CD14-positive monocyte (primary cell): ENCODE measurements around the gene SART3. TPM values are rescaled to one million over a fixed set of nuclear protein-coding genes. Genes with fewer than 3 reads are reported as not detected.

Experiments used
- DNase-seq, 3 donors: peaks; one replicate each; pipeline ENCODE4 v3.0.0-alpha.2; 2011 to 2022
- H2AFZ ChIP-seq: 2 replicates; pipeline ENCODE4 v1.6.0; 2012; ENCODE audit warnings: mild to moderate bottlenecking, low read depth, low read length, inconsistent platforms; ENCODE audit not compliant: insufficient read depth, poor library complexity, severe bottlenecking
- H3K27ac ChIP-seq, 2 donors: 1 replicate in 1 of 2; 2 replicates in 1 of 2; pipeline ENCODE4 v1.5.1; 2012 to 2013; ENCODE audit warnings: low read length in 2 of 2, control low read depth in 1 of 2, inconsistent platforms in 1 of 2, low read depth in 1 of 2, mild to moderate bottlenecking in 1 of 2
- H3K27me3 ChIP-seq, 2 donors: one replicate each; pipeline versions ENCODE4 v1.6.0 to v1.6.1; 2011 to 2013; ENCODE audit warnings: low read length in 2 of 2; ENCODE audit not compliant: control insufficient read depth in 2 of 2, insufficient read depth in 2 of 2
- H3K36me3 ChIP-seq, 2 donors: replicated peaks in 1 of 2; 1 replicate in 1 of 2; 2 replicates in 1 of 2; pipeline versions ENCODE4 v1.5.1 to v1.6.1; 2012 to 2013; ENCODE audit warnings: low read length in 2 of 2, control low read depth in 1 of 2, inconsistent platforms in 1 of 2, mild to moderate bottlenecking in 1 of 2; ENCODE audit not compliant: insufficient read depth in 2 of 2, control insufficient read depth in 1 of 2
- H3K4me1 ChIP-seq, 2 donors: 1 replicate in 1 of 2; 2 replicates in 1 of 2; pipeline versions ENCODE4 v1.5.1 to v1.6.1; 2012 to 2013; ENCODE audit warnings: low read length in 2 of 2, control low read depth in 1 of 2, inconsistent platforms in 1 of 2, mild to moderate bottlenecking in 1 of 2, moderate library complexity in 1 of 2; ENCODE audit not compliant: insufficient read depth in 2 of 2, control insufficient read depth in 1 of 2
- H3K4me2 ChIP-seq: replicated peaks from 2 replicates; pipeline ENCODE3; 2012; ENCODE audit warnings: low read length, moderate library complexity, mild to moderate bottlenecking; ENCODE audit not compliant: poor library complexity, severe bottlenecking; ENCODE audit errors: extremely low read depth
- H3K4me3 ChIP-seq, 3 experiments: fragments of 200-600 bp in 1 of 3; sonication (generic) in 1 of 3; replicated peaks in 1 of 3; 1 replicate in 2 of 3; 2 replicates in 1 of 3; pipeline ENCODE4 v1.5.1; 2011 to 2013; ENCODE audit warnings: low read length in 3 of 3, mild to moderate bottlenecking in 3 of 3, control low read depth in 2 of 3, low read depth in 2 of 3, inconsistent platforms in 1 of 3, moderate library complexity in 1 of 3
- H3K79me2 ChIP-seq: 2 replicates; pipeline ENCODE4 v1.6.0; 2012; ENCODE audit warnings: mild to moderate bottlenecking, control low read depth, inconsistent platforms, low read length, moderate library complexity; ENCODE audit not compliant: insufficient read depth
- H3K9ac ChIP-seq: 2 replicates; pipeline ENCODE4 v1.6.0; 2017; ENCODE audit warnings: low read length, mild to moderate bottlenecking; ENCODE audit not compliant: insufficient read depth, poor library complexity, severe bottlenecking
- H3K9me3 ChIP-seq, 2 donors: replicated peaks in 1 of 2; 1 replicate in 1 of 2; 2 replicates in 1 of 2; pipeline versions ENCODE4 v1.5.1 to v1.6.1; 2012 to 2013; ENCODE audit warnings: low read length in 2 of 2, control low read depth in 1 of 2; ENCODE audit not compliant: control insufficient read depth in 1 of 2, insufficient read depth in 1 of 2
- H4K20me1 ChIP-seq: 2 replicates; pipeline ENCODE4 v1.6.0; 2012; ENCODE audit warnings: mild to moderate bottlenecking, low read length, control low read depth, moderate library complexity; ENCODE audit not compliant: insufficient read depth
- H3K27ac Mint-ChIP-seq, 7 donors: one replicate each; pipeline ENCODE4 v1.8.0; 2020; ENCODE audit warnings: mild to moderate bottlenecking in 7 of 7, mixed read lengths in 7 of 7, moderate library complexity in 6 of 7, inconsistent platforms in 2 of 7
- H3K27me3 Mint-ChIP-seq, 3 donors: one replicate each; pipeline ENCODE4 v1.8.0; 2021 to 2022; ENCODE audit warnings: low read depth in 3 of 3, mild to moderate bottlenecking in 3 of 3, mixed read lengths in 3 of 3, moderate library complexity in 3 of 3, inconsistent platforms in 1 of 3
- H3K36me3 Mint-ChIP-seq, 2 donors: one replicate each; pipeline ENCODE4 v1.8.0; 2020; ENCODE audit warnings: mixed read lengths in 2 of 2, inconsistent platforms in 1 of 2, mild to moderate bottlenecking in 1 of 2
- H3K4me1 Mint-ChIP-seq: one replicate; pipeline ENCODE4 v1.8.0; 2020; ENCODE audit warnings: mild to moderate bottlenecking, mixed read lengths
- H3K4me3 Mint-ChIP-seq, 2 donors: one replicate each; pipeline ENCODE4 v1.8.0; 2020; ENCODE audit warnings: mild to moderate bottlenecking in 2 of 2, mixed read lengths in 2 of 2, moderate library complexity in 1 of 2
- H3K9me3 Mint-ChIP-seq, 7 donors: one replicate each; pipeline ENCODE4 v1.8.0; 2020 to 2022; ENCODE audit warnings: mixed read lengths in 7 of 7, mild to moderate bottlenecking in 6 of 7, moderate library complexity in 6 of 7, inconsistent platforms in 2 of 7
- WGBS: methylation state at CpG from one replicate; pipeline ENCODE4 v1.1.5; 2013; ENCODE audit warnings: missing lambda C conversion rate; ENCODE audit not compliant: insufficient coverage; 5-methylcytosine and 5-hydroxymethylcytosine counted together
- intact Hi-C, 2 donors: fragments of 100-400 bp; cut with micrococcal nuclease; formaldehyde crosslinking; loops; one replicate each; pipeline versions ENCODE4 v1.15.0 to v1.15.1; 2023
- polyA plus RNA-seq, 3 donors: library from polyadenylated mRNA; depleted of rRNA in 1 of 3; unstranded in 2 of 3; stranded (reverse) in 1 of 3; fragments of 300-500 nt in 2 of 3; fragments of >200 nt in 1 of 3; fragmentation: Illumina TruSeq in 2 of 3; gene quantifications; 1 replicate in 2 of 3; 2 replicates in 1 of 3; pipeline ENCODE4 v1.2.3, GENCODE V29; 2012 to 2021
- TF ChIP-seq, protein P1 (sequence below): fragments of 200-600 bp; IDR thresholded peaks from one replicate; pipeline ENCODE4 v1.8.0; 2022; ENCODE audit warnings: antibody characterized with exemption, mild to moderate bottlenecking

SART3 gene
- polyA plus RNA-seq, 3 donors, result 10.3 to 20.9 (median 20.6) TPM

DNA sequence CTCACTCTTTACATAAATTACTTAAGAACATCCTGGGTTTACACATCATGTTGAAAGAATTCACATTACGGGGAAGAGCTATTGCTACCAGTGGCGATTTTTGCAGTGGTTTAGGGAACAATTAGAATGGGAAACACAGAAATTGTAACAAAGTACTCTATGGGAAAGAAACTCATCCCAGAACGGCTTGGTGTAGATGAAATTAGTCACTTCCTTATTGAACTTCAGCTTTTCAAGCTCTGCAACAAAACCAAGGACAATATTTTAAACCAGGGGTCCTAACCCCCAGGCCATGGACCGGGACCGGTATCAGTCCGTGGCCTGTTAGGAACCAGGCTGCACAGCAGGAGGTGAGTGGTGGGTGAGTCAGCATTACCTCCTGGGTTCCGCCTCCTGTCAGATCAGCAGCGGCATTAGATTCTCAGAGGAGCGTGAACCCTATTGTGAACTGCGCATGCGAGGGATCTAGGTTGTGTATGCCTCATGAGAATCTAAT lies 78.2 kb downstream of the SART3 start:
- Mint-ChIP-seq H3K9me3 (peaks cover 0 to 10% (median 5%) of the 10 kb centered on the region in 7 donors), H3K36me3 (no peaks in the 10 kb centered on the region), H3K27me3 (peaks cover 10 to 23% (median 13%) of the 10 kb centered on the region in 3 donors), H3K4me3 (no peak overlapping the region), H3K27ac (no peak overlapping the region), H3K4me1 (no peaks in the 10 kb centered on the region)
- TF ChIP-seq, protein P1, sequence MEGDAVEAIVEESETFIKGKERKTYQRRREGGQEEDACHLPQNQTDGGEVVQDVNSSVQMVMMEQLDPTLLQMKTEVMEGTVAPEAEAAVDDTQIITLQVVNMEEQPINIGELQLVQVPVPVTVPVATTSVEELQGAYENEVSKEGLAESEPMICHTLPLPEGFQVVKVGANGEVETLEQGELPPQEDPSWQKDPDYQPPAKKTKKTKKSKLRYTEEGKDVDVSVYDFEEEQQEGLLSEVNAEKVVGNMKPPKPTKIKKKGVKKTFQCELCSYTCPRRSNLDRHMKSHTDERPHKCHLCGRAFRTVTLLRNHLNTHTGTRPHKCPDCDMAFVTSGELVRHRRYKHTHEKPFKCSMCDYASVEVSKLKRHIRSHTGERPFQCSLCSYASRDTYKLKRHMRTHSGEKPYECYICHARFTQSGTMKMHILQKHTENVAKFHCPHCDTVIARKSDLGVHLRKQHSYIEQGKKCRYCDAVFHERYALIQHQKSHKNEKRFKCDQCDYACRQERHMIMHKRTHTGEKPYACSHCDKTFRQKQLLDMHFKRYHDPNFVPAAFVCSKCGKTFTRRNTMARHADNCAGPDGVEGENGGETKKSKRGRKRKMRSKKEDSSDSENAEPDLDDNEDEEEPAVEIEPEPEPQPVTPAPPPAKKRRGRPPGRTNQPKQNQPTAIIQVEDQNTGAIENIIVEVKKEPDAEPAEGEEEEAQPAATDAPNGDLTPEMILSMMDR, result no peak
- Histone ChIP-seq H3K4me2 (no peak overlapping the region), H3K4me3 (no peak overlapping the region), H2AFZ (no peak overlapping the region), H3K36me3 (no peaks in the 10 kb centered on the region), H4K20me1 (no peaks in the 10 kb centered on the region), H3K4me1 (no peaks in the 10 kb centered on the region), H3K27ac (no peak overlapping the region), H3K9ac (no peak overlapping the region), H3K79me2 (no peaks in the 10 kb centered on the region), H3K27me3 (no peaks in the 10 kb centered on the region), H3K9me3 (no peaks in the 10 kb centered on the region)
- intact Hi-C loops, result no loop called here
- 65% methylated on average over 5 of the region's 11 CpGs for WGBS
- no peak for DNase-seq

DNA sequence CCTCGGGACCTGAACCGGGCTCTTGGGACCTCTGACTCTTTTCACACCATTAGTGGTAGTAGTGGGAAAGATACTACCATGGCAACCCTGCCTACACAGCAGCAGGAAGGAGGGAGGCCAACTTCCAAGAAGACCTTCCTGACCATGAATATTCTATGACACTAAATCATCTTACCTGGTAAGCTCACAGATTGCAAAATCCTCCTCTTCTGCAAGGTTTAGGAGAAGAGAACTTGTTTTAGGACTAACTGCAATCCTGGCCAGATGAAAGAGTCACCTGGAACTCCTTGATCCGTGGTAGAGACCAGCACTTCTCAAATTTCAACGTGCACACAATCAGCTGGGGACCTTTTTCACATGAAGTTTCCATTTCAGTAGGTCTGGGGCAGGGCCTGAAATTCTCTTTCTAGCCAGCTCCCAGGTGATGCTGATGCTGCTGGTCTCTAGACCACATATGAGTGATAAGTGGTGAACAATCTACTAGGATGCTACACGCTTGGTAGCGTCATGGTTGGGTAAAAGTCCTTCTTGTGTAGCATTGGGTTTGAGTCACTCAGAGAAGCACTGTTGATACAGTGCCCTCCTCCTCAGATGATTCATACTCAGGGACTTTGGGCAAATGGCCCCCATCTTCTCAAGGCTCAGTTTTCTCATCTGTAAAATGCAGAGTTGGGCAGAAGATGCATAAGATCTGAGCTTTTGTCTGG lies 81.5 kb downstream of the SART3 start:
- intact Hi-C loops, result no loop called here
- H2AFZ ChIP-seq, result no peak overlapping the region
- no peak overlapping the region for H3K27ac ChIP-seq
- H3K36me3 ChIP-seq, result no peaks in the 10 kb centered on the region
- no peak for DNase-seq
- no peak overlapping the region for H3K27ac Mint-ChIP-seq
- H3K27me3 Mint-ChIP-seq, result peaks cover 4 to 21% (median 6%) of the 10 kb centered on the region in 3 donors
- no peak overlapping the region for H3K4me3 ChIP-seq
- TF ChIP-seq, protein P1, result no peak
- no peaks in the 10 kb centered on the region for H3K4me1 ChIP-seq
- H3K4me1 Mint-ChIP-seq, result no peaks in the 10 kb centered on the region
- H3K9me3 ChIP-seq, result no peaks in the 10 kb centered on the region
- no peaks in the 10 kb centered on the region for H3K9me3 Mint-ChIP-seq
- no peak overlapping the region for H3K4me3 Mint-ChIP-seq
- H3K27me3 ChIP-seq, result no peaks in the 10 kb centered on the region
- WGBS, result 86% methylated on average over 3 of the region's 6 CpGs
- no peak overlapping the region for H3K9ac ChIP-seq
- H3K4me2 ChIP-seq, result no peak overlapping the region
- H4K20me1 ChIP-seq, result no peaks in the 10 kb centered on the region
- no peaks in the 10 kb centered on the region for H3K79me2 ChIP-seq
- H3K36me3 Mint-ChIP-seq, result no peaks in the 10 kb centered on the region
